Fibroblast of mammary gland (primary cell): Measurements from ENCODE around the gene LGR4.

Experiments used
- DNase-seq: peaks from one replicate; pipeline ENCODE4 v3.0.0-alpha.2; 2010; ENCODE audit warnings: low read depth
- H3K4me3 ChIP-seq: 2 replicates; pipeline ENCODE4 v1.5.1; 2011; ENCODE audit warnings: low read depth, mild to moderate bottlenecking, low read length, moderate library complexity; ENCODE audit not compliant: control insufficient read depth
- CTCF ChIP-seq: conservative IDR thresholded peaks from 2 replicates; pipeline ENCODE4 v1.5.1; 2011; ENCODE audit warnings: low read depth, low read length, inconsistent platforms; ENCODE audit not compliant: control insufficient read depth, insufficient read depth

The LGR4 gene

GRCh38 chr11:27485930-27486773 lies 13.6 kb upstream of the LGR4 start:
- H3K4me3 ChIP-seq: no peak overlapping the region
- peak; percentile 67 for DNase-seq
- TF ChIP-seq CTCF: peak; percentile 99

GRCh38 chr11:27482793-27483192 lies 10.2 kb upstream of the LGR4 start:
- TF ChIP-seq CTCF: no peak
- DNase-seq: no peak
- no peak overlapping the region for H3K4me3 ChIP-seq

- no peak overlapping the region for H3K4me3 ChIP-seq
- TF ChIP-seq CTCF: no peak
- no peak for DNase-seq
Observed at GRCh38 chr11:27481992-27482391, 9.4 kb upstream of the LGR4 start.

- no peak for TF ChIP-seq CTCF
- H3K4me3 ChIP-seq: no peak overlapping the region
- DNase-seq: no peak
Observed at GRCh38 chr11:27477831-27478230, 5.2 kb upstream of the LGR4 start.

- DNase-seq: no peak
- no peak overlapping the region for H3K4me3 ChIP-seq
- no peak for TF ChIP-seq CTCF
Observed at GRCh38 chr11:27477243-27477642, 4.7 kb upstream of the LGR4 start.

GRCh38 chr11:27475622-27476021 lies 3.0 kb upstream of the LGR4 start:
- no peak for DNase-seq
- no peak for TF ChIP-seq CTCF
- no peak overlapping the region for H3K4me3 ChIP-seq

- DNase-seq: no peak
- H3K4me3 ChIP-seq: peak overlapping the region; percentile 72
- TF ChIP-seq CTCF: no peak
Observed at GRCh38 chr11:27473017-27473406, 422 bp upstream of the LGR4 start.
